Activated T-helper 2 cell treated with anti-CD3 and anti-CD28 coated beads, Interferon-gamma antibody, Interleukin-2, Interleukin-4, amounts not matched to agents 10 μg/mL and 5 μg/mL and 100 μg/mL, durations not matched to agents 14 hours and 24 hours and 36 hours (primary cell): Measurements from ENCODE around the gene CSNK2A2. TPM values are rescaled to one million over a fixed set of nuclear protein-coding genes. Genes with fewer than 3 reads are reported as not detected.

Experiments used
- DNase-seq: peaks from one replicate; pipeline ENCODE4 v3.0.0; 2021; ENCODE audit warnings: low spot score
- H3K27ac Mint-ChIP-seq: one replicate; pipeline ENCODE4 v1.8.0; 2021; ENCODE audit warnings: mixed read lengths
- H3K27me3 Mint-ChIP-seq: one replicate; pipeline ENCODE4 v1.8.0; 2021; ENCODE audit warnings: low read depth, mixed read lengths
- H3K36me3 Mint-ChIP-seq: one replicate; pipeline ENCODE4 v1.8.0; 2021; ENCODE audit warnings: low read depth, mixed read lengths
- H3K4me1 Mint-ChIP-seq: one replicate; pipeline ENCODE4 v1.8.0; 2021; ENCODE audit warnings: low read depth, mixed read lengths
- H3K4me3 Mint-ChIP-seq: one replicate; pipeline ENCODE4 v1.8.0; 2021; ENCODE audit warnings: low read depth, mild to moderate bottlenecking, moderate library complexity, mixed read lengths
- H3K9me3 Mint-ChIP-seq: one replicate; pipeline ENCODE4 v1.8.0; 2021; ENCODE audit warnings: mixed read lengths
- intact Hi-C: fragments of 100-400 bp; cut with micrococcal nuclease; formaldehyde crosslinking; loops from one replicate; pipeline ENCODE4 v1.15.1; 2023
- total RNA-seq: library from RNA; stranded (reverse); gene quantifications from 2 replicates; pipeline ENCODE4 v1.2.3, GENCODE V29; 2022

The CSNK2A2 gene
- total RNA-seq, 1 donor from 2014 or later: 93.9 TPM

DNA sequence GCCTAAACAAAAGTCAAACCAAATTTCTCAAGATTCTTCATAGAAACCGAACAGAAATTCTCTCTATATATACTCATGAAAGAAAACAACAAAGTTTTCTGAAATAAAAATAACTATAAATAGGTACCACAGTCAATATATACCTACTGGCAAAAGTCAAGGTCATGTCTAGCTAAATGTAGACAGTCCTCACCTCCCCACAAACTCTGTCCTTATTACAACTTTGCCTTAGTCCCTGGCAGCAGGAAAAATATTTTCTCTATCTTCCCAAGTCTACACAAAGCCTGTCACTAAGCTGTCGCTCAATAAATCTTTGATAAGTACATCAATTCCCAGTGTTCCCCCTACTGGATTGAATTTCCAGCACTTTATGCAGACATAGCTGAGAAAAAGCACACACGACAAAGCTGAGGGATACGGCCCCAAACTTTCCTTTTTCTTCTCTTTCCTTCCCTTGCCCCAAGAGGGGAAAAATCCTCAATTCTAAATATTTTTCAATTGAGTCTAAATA lies 71.4 kb downstream of the CSNK2A2 start:
- Mint-ChIP-seq H3K4me1 (peaks cover 45% of the 10 kb centered on the region), H3K27me3 (no peaks in the 10 kb centered on the region), H3K4me3 (peak overlapping the region; percentile 78), H3K27ac (peak overlapping the region; percentile 64), H3K9me3 (no peaks in the 10 kb centered on the region), H3K36me3 (peaks cover 6% of the 10 kb centered on the region)
- DNase-seq: no peak
- intact Hi-C loops: loop anchor here (5.0 to 10.0 kb wide), 2 partner anchors 232 to 514 kb away; no protein-coding TSS in a partner anchor

GRCh38 chr16:58125781-58126335 lies 72.0 kb downstream of the CSNK2A2 start:
- intact Hi-C loops: loop anchor here (5.0 to 10.0 kb wide), 2 partner anchors 231 to 514 kb away; no protein-coding TSS in a partner anchor
- DNase-seq: no peak
- Mint-ChIP-seq H3K9me3 (no peaks in the 10 kb centered on the region), H3K36me3 (peaks cover 6% of the 10 kb centered on the region), H3K4me1 (peaks cover 48% of the 10 kb centered on the region), H3K27me3 (no peaks in the 10 kb centered on the region), H3K4me3 (peak overlapping the region; percentile 13), H3K27ac (peak overlapping the region; percentile 55)

DNA sequence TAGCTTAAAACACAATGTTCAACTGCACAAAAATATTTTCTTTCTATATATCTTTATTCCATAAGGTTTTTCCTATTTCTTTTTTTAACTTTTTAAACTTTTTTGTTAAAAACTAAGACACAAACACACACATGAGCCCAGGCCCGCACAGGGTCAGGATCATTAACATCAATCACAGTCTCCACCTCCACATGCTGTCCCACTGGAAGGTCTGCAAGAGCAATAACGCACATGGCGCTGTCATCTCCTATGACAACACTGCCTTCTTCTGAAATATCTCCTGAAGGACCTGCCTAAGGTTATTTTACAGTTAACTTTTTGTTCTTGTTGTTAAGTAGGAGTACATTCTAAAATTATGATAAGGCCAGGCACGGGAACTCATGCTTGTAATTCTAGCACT lies 72.9 kb downstream of the CSNK2A2 start:
- Mint-ChIP-seq H3K4me1 (peaks cover 50% of the 10 kb centered on the region), H3K27me3 (no peaks in the 10 kb centered on the region), H3K4me3 (no peak overlapping the region), H3K27ac (no peak overlapping the region), H3K9me3 (no peaks in the 10 kb centered on the region), H3K36me3 (peaks cover 6% of the 10 kb centered on the region)
- intact Hi-C loops: loop anchor here (5.0 to 10.0 kb wide), 2 partner anchors 230 to 513 kb away; no protein-coding TSS in a partner anchor
- DNase-seq: no peak

DNA sequence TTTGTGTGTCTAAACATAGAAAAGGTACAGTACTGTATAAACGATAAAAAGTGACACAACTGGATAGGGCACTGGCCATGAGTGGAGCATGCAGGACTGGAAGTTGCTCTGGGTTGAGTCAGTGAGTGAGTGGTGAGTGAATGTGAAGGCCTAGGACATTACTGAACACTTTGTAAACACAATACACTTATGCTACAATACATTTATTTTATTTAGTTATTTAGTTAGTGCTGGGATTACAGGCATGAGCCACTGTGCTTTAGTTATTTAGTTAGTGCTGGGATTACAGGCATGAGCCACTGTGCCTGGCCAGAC lies 73.3 kb downstream of the CSNK2A2 start:
- Mint-ChIP-seq H3K27ac (no peak overlapping the region), H3K9me3 (no peaks in the 10 kb centered on the region), H3K36me3 (peaks cover 6% of the 10 kb centered on the region), H3K4me3 (no peak overlapping the region), H3K27me3 (no peaks in the 10 kb centered on the region), H3K4me1 (peaks cover 52% of the 10 kb centered on the region)
- intact Hi-C loops: loop anchor here (10.0 kb wide), 1 partner anchor 230 kb away; no protein-coding TSS in a partner anchor
- DNase-seq: no peak

DNA sequence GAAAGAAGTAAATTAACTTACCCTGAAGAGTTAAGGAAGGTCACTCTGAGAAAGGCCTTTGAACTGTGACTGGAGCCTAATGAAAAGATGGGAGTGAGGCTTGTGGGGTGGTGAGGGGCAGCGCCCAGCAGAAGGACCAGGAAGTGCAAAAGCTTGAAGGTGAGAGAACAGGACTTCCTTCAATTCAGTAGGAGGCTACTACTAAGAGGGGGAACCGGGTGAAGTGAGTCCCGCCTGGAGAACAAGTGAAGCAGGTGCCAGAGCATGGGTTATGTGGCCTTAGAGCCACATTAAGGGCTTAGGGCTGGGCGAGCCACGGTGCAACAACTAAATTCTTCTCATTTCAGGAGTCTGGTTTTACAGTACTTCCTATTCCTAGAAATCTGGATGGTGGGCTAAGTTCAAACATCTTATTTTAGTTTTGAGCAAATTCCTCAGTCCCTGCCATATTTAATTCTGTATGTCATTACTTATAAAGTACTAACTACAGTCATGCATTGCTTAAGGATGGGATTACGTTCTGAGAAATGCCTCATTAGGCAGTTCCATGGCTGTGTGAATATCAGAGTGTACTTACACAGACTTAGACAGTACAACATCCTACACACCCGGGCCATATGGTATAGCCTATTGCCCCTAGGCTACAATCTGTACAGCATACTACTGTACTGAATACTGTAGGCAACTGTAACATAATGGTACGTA lies 73.9 kb downstream of the CSNK2A2 start:
- DNase-seq: no peak
- Mint-ChIP-seq H3K27me3 (no peaks in the 10 kb centered on the region), H3K4me1 (peaks cover 52% of the 10 kb centered on the region), H3K27ac (no peak overlapping the region), H3K36me3 (peaks cover 6% of the 10 kb centered on the region), H3K4me3 (no peak overlapping the region), H3K9me3 (no peaks in the 10 kb centered on the region)
- intact Hi-C loops: loop anchor here (10.0 kb wide), 1 partner anchor 229 kb away; no protein-coding TSS in a partner anchor

DNA sequence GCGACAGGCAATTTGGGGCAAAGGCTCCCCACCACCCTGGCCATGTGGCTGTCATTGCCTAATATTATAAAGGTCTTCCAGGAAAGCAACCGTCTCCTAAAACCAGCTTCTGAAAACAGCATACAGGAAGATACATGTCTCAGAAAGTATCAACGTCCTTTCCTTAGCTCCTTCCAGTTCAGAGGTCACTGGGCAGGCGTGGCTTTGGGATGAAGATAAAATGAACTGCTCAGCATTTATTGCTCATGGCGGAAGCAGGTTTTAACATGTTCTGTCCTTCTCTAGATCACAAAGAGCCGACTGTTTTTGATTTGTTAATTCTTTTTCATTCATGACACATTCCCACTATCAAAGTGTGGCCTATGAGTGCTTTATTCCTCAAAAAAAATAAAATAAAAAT lies 76.8 kb downstream of the CSNK2A2 start:
- peaks cover 15% of the 10 kb centered on the region for H3K36me3 Mint-ChIP-seq
- intact Hi-C loops: loop anchor here (10.0 kb wide), 1 partner anchor 226 kb away; no protein-coding TSS in a partner anchor
- peaks cover 35% of the 10 kb centered on the region for H3K4me1 Mint-ChIP-seq
- H3K27ac Mint-ChIP-seq: no peak overlapping the region
- H3K4me3 Mint-ChIP-seq: no peak overlapping the region
- H3K27me3 Mint-ChIP-seq: no peaks in the 10 kb centered on the region
- DNase-seq: no peak
- H3K9me3 Mint-ChIP-seq: no peaks in the 10 kb centered on the region

DNA sequence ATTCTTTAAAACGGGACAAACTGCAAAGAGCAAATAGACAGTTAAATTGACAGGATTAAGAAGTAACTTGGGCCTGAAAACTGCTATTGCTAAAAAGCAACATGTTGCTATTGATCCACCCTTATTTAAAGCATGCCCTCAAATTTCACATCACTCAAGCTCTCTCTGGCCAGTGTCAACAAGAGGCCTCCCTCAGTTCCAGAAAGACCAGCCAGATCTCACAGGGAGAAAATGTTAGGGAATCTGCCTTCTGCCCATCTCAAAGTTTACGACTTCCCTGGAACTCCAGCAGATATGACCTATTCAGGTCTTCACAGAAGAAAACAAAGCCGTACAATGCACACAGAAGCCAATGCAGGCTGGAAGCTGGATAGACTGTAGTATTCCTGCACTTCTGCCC lies 77.7 kb downstream of the CSNK2A2 start:
- H3K27me3 Mint-ChIP-seq: no peaks in the 10 kb centered on the region
- H3K36me3 Mint-ChIP-seq: peaks cover 19% of the 10 kb centered on the region
- peaks cover 30% of the 10 kb centered on the region for H3K4me1 Mint-ChIP-seq
- no peak overlapping the region for H3K27ac Mint-ChIP-seq
- intact Hi-C loops: loop anchor here (10.0 kb wide), 1 partner anchor 225 kb away; no protein-coding TSS in a partner anchor
- H3K4me3 Mint-ChIP-seq: no peak overlapping the region
- DNase-seq: no peak
- H3K9me3 Mint-ChIP-seq: no peaks in the 10 kb centered on the region

DNA sequence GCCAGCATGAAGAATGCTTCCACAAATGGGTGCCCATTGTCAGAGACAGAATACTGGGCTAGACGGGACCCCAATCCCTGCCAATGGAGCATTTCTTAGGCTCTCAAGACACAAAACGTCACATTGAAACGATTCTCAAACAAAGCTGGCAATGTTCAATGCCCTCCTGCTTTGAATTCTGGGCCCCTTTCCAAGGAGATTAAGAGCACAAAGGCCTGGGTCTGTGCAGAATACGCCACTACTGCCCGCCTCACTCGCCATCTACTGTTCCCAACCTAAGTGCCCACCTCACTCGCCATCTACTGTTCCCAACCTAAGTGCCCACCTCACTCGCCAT lies 78.4 kb downstream of the CSNK2A2 start:
- Mint-ChIP-seq H3K9me3 (no peaks in the 10 kb centered on the region), H3K4me3 (no peak overlapping the region), H3K4me1 (peaks cover 27% of the 10 kb centered on the region), H3K27me3 (no peaks in the 10 kb centered on the region), H3K27ac (no peak overlapping the region), H3K36me3 (peaks cover 27% of the 10 kb centered on the region)
- no peak for DNase-seq
- intact Hi-C loops: no loop called here

DNA sequence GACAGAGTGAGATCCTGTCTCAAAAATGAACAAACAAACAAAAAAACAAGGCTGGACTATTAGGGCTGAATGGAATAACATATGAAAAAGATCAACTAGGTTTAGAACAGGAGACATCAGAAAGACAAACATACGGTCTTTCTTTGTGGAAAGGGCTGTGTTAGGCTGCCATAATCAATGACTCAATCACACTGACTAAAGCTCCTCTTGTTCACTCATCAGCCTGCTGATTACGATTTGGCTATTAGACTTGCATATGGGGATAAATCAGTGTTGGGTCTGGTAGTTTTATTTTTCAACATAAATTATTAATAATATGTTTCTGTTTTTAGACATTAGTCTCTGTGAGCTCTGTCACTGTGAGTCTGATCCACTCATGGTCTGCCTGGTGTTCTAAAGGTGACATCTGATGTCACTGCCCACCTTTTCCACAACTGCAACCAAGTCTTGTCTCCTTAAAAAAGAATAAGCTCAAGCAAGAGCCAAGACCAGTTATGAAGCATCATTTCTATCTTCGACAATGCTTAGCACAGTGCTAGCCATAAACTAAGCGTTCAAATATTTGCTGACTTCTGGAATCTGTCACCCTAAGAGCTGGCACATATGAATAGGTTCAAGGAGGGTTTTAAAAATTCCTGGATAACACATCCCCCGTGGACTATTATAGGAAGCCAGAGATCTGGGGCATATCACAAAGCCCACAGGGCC lies 79.0 kb downstream of the CSNK2A2 start:
- no peak for DNase-seq
- Mint-ChIP-seq H3K36me3 (peaks cover 32% of the 10 kb centered on the region), H3K4me1 (peaks cover 21% of the 10 kb centered on the region), H3K4me3 (no peak overlapping the region), H3K27ac (no peak overlapping the region), H3K27me3 (no peaks in the 10 kb centered on the region), H3K9me3 (no peaks in the 10 kb centered on the region)
- intact Hi-C loops: no loop called here

DNA sequence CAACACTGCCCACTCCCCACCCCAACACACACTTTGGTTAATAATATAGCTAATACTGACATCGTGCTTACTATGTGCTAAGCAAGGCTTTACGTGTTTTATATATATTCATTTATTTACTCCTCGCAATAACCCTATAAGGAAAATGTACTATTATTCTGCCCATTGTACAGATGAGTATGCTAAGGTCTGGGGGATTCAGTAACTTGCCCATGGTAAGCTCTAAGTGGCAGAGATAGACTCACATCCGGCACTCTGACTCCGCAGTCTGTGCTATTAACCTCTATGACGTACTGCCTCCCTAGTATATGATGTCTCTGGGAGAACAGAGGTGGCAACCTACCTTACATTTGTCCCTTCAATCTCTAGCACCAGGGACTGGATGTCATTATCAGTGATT lies 81.4 kb downstream of the CSNK2A2 start:
- H3K36me3 Mint-ChIP-seq: peaks cover 50% of the 10 kb centered on the region
- H3K27me3 Mint-ChIP-seq: no peaks in the 10 kb centered on the region
- intact Hi-C loops: no loop called here
- no peak overlapping the region for H3K4me3 Mint-ChIP-seq
- no peaks in the 10 kb centered on the region for H3K9me3 Mint-ChIP-seq
- no peak for DNase-seq
- peaks cover 10% of the 10 kb centered on the region for H3K4me1 Mint-ChIP-seq
- H3K27ac Mint-ChIP-seq: no peak overlapping the region

DNA sequence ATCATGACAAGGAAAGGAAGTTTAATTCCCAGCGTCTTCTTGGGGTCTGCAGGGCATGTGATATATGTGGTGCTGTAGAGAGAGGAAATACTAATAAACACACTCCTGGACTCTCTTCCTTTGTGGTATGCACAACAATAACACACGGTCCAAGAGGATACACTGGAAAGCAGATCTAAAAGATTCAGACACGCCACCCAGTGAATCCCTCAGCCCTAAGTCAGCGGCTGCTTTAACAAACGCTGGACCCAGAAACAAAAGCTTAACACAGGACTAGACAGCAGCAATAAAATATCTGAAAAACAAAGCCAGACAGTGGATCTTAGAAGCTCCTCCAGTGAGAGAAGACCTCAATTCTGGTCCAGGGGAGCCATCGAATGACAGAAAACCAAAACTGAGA lies 81.8 kb downstream of the CSNK2A2 start:
- Mint-ChIP-seq H3K27me3 (no peaks in the 10 kb centered on the region), H3K4me3 (no peak overlapping the region), H3K27ac (no peak overlapping the region), H3K4me1 (peaks cover 9% of the 10 kb centered on the region), H3K36me3 (peaks cover 50% of the 10 kb centered on the region), H3K9me3 (no peaks in the 10 kb centered on the region)
- intact Hi-C loops: no loop called here
- no peak for DNase-seq

DNA sequence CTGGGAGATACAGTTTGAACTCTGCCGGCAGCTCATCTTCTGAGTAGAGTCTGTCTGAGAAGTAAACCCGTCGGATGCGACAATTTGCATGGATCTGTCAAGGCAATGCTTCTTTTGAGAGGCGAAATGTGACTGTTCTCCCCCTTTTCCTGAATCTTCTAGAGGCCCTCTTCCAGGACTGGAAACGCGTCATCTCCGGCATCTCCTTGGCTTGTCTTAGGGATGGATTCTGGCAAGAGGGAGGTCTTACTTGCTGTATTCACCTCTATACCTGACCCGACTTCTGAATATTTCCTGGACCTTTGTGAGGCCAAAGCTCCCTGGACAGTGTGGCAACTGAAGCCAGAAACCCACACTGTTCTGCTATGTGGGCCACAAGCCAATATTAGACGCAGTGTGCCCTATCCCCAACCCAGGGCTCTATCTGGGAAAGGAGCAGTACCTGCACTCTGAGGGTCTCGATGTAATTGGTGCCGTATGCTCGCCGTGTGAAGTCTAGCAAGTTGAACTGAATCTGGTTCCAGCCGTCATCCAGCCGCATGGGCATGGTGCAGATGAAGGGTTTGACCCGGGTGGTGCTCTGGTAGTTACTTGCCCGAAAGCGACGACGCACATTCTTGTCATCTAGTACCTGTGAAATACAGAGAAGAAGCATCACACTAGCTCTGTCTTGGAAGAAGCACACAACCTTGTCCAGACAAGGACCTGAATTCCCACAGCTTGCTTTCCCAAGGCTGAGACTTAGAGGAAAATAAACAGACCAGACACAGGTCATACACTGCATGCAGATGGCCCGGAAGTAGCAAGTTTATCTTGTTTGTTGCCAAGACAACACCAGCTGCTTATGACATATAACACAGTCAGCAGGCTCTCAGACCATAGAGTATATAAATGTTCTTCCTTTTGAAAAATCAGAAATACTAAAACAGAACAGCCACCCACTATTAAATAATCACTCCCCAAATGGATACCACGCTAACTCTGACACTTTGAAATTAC lies 82.8 kb downstream of the CSNK2A2 start:
- Mint-ChIP-seq H3K9me3 (no peaks in the 10 kb centered on the region), H3K4me3 (no peak overlapping the region), H3K27me3 (no peaks in the 10 kb centered on the region), H3K36me3 (peaks cover 50% of the 10 kb centered on the region), H3K27ac (no peak overlapping the region), H3K4me1 (peaks cover 5% of the 10 kb centered on the region)
- intact Hi-C loops: no loop called here
- no peak for DNase-seq
